Measurements from ENCODE around the gene DPEP2.
"Not testable (repeated sequence)": the region's sequence is repeated elsewhere in the genome, so short reads cannot be mapped to it uniquely, and the experiment has no call there.

Gene DPEP2

DNA sequence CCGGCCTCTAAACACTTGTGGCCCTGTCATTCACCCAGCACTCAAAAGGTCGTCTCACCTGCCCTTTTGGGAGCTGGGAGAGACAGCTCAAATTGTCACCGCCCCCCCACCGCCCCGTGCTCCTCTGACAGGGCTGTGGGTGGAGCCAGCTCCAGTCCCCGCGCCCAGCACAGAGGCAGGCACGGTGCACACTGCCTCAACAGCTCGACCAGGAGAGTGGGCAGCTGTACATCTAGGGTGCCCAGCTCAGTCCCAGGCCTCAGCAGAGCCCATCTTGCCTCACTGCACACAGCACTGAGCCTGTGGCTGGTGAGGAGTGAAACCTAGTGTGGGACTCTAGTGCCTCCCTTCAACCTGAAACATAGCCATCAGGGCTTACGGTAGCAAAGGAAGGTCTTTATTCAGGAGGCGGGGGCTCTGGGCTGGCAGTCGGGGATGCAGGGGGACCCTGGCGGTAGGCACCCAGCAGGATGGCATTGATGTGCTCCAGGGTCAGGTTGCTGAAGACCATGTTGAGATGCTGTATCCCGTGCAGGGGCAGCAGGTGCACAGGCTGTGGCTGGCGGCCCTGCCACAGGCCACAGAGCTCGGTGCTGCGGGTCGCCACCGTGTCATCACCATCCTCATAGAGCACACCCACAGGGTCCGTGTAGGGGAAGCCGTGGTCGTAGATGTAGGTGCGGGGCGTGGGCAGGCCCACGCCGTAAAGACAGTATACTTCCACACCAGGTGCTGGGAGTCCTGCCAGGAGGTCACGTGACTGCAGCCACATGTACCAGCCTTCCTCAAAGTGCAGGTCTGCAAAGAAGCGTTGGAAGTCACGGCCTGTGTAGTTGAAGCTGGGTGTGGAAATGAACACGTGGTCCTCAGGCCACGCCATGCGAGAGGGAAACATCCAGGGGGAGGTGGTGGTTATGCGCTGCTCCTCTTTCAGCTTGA is 59.5 kb downstream of the DPEP2 start:
- peak in 1 of 2 donors; percentile 44 for DNase-seq (ENCODE audit: extremely low read depth in 1 of 2, low read depth in 1 of 2)

DNA sequence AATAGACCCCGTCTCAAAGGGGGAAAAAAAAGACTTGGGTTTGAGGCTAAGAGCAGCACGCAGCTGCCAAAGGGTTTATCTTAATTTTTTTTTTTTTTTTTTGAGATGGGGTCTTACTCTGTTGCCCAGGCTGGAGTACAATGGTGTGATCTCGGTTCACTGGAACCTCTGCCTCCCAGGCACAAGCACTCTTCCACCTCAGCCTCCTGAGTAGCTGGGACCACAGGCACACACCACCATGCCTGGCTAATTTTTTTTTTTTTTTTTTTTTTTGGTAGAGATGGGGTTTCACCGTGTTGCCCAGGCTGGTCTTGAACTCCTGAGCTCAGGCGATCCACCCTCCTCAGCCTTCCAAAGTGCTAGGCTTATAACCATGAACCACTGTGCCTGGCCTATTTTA is 61.6 kb downstream of the DPEP2 start:
- not testable (repeated sequence) for DNase-seq (ENCODE audit: extremely low read depth in 1 of 2, low read depth in 1 of 2)

All from stimulated activated CD8-positive, alpha-beta memory T cell treated with anti-CD3 and anti-CD28 coated beads, Interleukin-7, amount 100 ng/mL, for 48 hours (primary cell).